Vagina (tissue), 2 donors: ENCODE data around the gene SPOCK3.

ENCODE experiments used
- POLR2A ChIP-seq, 2 donors: fragments of 450-650 bp; IDR thresholded peaks; one replicate each; pipeline ENCODE4 v1.6.1; 2017; ENCODE audit warnings: antibody characterized with exemption in 2 of 2, mild to moderate bottlenecking in 2 of 2, moderate library complexity in 2 of 2
- POLR2AphosphoS5 ChIP-seq, 2 donors: sonication (generic); formaldehyde crosslinking; IDR thresholded peaks; one replicate each; pipeline ENCODE4 v1.9.0; 2017; ENCODE audit warnings: antibody characterized with exemption in 2 of 2, mild to moderate bottlenecking in 2 of 2, low read depth in 1 of 2; ENCODE audit not compliant: insufficient read depth in 1 of 2
- TF ChIP-seq, protein P1 (sequence below), 3 experiments: fragments of 450-650 bp in 2 of 3; fragments of 200-600 bp in 1 of 3; sonication (generic) in 1 of 3; IDR thresholded peaks; one replicate each; pipeline ENCODE4 v1.5.1; 2017 to 2019; ENCODE audit warnings: antibody characterized with exemption in 3 of 3, mild to moderate bottlenecking in 2 of 3, moderate library complexity in 2 of 3

DNA sequence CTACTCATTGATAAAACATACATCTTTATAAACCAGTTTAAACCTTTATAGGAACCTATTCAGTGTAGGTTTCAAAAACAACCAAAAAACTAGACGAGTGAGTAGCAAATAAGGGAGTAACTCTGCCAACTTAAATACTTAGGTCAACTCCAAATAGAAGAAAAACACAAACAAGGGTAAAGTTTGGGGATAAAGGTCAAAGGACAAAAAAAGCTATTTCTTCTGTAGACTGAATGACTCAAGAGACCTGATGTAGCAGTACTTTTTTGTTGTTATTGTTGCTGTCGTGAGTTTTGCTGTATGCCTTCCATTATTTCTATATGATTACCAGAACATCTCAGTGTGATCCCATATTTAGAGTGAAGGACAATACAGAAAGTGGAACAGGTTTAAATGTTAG, 199.3 kb downstream of the SPOCK3 start:
- TF ChIP-seq, protein P1, sequence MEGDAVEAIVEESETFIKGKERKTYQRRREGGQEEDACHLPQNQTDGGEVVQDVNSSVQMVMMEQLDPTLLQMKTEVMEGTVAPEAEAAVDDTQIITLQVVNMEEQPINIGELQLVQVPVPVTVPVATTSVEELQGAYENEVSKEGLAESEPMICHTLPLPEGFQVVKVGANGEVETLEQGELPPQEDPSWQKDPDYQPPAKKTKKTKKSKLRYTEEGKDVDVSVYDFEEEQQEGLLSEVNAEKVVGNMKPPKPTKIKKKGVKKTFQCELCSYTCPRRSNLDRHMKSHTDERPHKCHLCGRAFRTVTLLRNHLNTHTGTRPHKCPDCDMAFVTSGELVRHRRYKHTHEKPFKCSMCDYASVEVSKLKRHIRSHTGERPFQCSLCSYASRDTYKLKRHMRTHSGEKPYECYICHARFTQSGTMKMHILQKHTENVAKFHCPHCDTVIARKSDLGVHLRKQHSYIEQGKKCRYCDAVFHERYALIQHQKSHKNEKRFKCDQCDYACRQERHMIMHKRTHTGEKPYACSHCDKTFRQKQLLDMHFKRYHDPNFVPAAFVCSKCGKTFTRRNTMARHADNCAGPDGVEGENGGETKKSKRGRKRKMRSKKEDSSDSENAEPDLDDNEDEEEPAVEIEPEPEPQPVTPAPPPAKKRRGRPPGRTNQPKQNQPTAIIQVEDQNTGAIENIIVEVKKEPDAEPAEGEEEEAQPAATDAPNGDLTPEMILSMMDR (IDR thresholded peaks at IDR 0.05) = no peak
- TF ChIP-seq POLR2A (IDR thresholded peaks at IDR 0.05) (no peak), POLR2AphosphoS5 (IDR thresholded peaks at IDR 0.05; ENCODE audit: insufficient read depth in 1 of 2, low read depth in 1 of 2) (no peak)
